ENCODE measurements around the gene EXOC2.
"Not testable (repeated sequence)": the region's sequence is repeated elsewhere in the genome, so short reads cannot be mapped to it uniquely, and the experiment has no call there.

Gene EXOC2

GRCh38 chr6:568954-569523 is 123.9 kb downstream of the EXOC2 start:
- no peak overlapping the region for H3K4me3 ChIP-seq (ENCODE audit: low read depth, low read length)
- TF ChIP-seq CTCF (IDR thresholded peaks at IDR 0.05; ENCODE audit: low read depth, low read length) = no peak

- no peak overlapping the region for H3K4me3 ChIP-seq (ENCODE audit: low read depth, low read length)
- no peak for TF ChIP-seq CTCF (IDR thresholded peaks at IDR 0.05; ENCODE audit: low read depth, low read length)
These were observed 124.9 kb downstream of the EXOC2 start for GRCh38 chr6:568085-568484.

- H3K4me3 ChIP-seq (ENCODE audit: low read depth, low read length) = no peak overlapping the region
- no peak for TF ChIP-seq CTCF (IDR thresholded peaks at IDR 0.05; ENCODE audit: low read depth, low read length)
These were observed 129.1 kb downstream of the EXOC2 start for GRCh38 chr6:563863-564262.

GRCh38 chr6:562052-562676 is 130.8 kb downstream of the EXOC2 start:
- no peak overlapping the region for H3K4me3 ChIP-seq (ENCODE audit: low read depth, low read length)
- no peak for TF ChIP-seq CTCF (IDR thresholded peaks at IDR 0.05; ENCODE audit: low read depth, low read length)

GRCh38 chr6:561335-561734 is 131.6 kb downstream of the EXOC2 start:
- not testable (repeated sequence) for H3K4me3 ChIP-seq (ENCODE audit: low read depth, low read length)

- no peak overlapping the region for H3K4me3 ChIP-seq (ENCODE audit: low read depth, low read length)
- TF ChIP-seq CTCF (IDR thresholded peaks at IDR 0.05; ENCODE audit: low read depth, low read length) = no peak
These were observed 134.0 kb downstream of the EXOC2 start for GRCh38 chr6:558959-559358.

- TF ChIP-seq CTCF (IDR thresholded peaks at IDR 0.05; ENCODE audit: low read depth, low read length) = no peak
- H3K4me3 ChIP-seq (ENCODE audit: low read depth, low read length) = no peak overlapping the region
These were observed 134.8 kb downstream of the EXOC2 start for GRCh38 chr6:558089-558488.

All from WI38 (cell line).